Stimulated activated CD4-positive, alpha-beta T cell treated with anti-CD3 and anti-CD28 coated beads, Interleukin-12 subunit alpha, Interleukin-12 subunit beta, amount 100 ng/mL, for 24 hours (primary cell): ENCODE measurements around the gene PCNT.

ENCODE experiments used
- DNase-seq, 2 experiments: peaks; one replicate each; pipeline ENCODE4 v3.0.0-alpha.2; 2020; ENCODE audit warnings: low read depth in 2 of 2

The PCNT gene

GRCh38 chr21:46406001-46406400, 82.0 kb downstream of the PCNT start:
- DNase-seq = no peak

DNA sequence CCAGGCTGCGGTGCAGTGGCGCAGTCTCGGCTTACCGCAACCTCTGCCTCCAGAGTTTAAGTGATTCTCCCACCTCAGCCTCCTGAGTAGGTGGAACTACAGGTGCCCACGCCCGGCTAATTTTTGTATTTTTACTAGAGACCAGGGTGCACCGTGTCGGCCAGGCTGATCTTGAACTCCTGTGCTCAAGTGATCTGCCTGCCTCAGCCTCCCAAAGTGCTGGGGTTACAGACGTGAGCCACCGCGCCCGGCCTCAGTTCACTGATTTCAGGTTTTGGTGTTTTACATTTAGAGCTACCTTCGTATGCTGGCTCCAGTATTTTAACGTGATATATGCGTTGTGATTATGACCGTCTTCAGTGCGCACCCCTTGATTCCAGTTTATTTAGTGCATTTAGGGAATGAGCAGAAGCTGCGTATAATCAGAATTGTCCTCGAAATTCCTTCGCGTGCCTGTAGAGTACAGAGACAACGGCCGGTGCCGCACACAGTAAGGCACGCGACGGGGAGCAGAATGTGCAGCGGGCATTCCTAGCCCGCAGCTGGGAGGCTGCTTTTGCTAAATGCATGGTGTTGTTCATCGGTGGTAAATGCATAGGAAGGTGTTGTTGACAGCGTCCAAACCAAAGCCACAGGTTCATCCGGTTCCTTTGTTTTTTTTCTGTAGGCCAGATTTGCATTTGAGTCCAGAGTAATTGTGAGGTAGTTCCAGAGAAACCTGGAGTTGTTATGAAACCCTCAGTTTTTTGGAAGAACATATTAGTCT, 85.9 kb downstream of the PCNT start:
- DNase-seq = no peak

GRCh38 chr21:46410516-46410915, 86.6 kb downstream of the PCNT start:
- no peak for DNase-seq

- DNase-seq = no peak
Observed at GRCh38 chr21:46411236-46411635, 87.3 kb downstream of the PCNT start.

DNA sequence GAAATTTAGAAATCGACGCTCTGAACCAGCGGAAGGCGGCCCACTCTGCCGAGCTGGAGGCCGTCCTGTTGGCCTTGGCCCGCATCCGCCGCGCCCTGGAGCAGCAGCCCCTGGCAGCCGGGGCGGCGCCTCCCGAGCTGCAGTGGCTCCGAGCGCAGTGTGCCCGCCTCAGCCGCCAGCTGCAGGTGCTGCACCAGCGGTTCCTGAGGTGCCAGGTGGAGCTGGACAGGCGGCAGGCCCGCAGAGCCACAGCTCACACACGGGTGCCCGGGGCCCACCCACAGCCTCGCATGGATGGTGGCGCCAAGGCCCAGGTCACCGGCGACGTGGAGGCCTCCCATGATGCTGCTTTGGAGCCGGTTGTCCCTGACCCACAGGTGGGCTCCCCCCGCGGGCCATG, 87.7 kb downstream of the PCNT start:
- no peak for DNase-seq

- DNase-seq = no peak
Observed at GRCh38 chr21:46412521-46413364, 88.8 kb downstream of the PCNT start.

GRCh38 chr21:46413365-46413696, 89.4 kb downstream of the PCNT start:
- no peak for DNase-seq

DNA sequence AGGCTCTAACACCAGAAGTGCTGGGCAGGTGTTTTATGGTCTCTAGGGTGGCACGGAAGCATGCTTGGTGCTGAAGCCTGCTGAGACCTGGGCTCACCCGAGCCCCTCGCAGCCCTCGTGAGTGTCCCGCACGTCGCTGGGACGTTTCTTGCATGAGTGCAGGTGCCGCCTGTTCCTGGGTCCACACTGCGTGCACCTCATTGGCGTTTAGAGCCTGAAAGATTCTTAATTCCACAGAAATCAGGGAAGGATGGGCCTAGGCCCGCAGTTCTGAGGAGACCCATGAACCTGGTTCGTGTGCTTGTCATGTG, 91.0 kb downstream of the PCNT start:
- no peak for DNase-seq

DNA sequence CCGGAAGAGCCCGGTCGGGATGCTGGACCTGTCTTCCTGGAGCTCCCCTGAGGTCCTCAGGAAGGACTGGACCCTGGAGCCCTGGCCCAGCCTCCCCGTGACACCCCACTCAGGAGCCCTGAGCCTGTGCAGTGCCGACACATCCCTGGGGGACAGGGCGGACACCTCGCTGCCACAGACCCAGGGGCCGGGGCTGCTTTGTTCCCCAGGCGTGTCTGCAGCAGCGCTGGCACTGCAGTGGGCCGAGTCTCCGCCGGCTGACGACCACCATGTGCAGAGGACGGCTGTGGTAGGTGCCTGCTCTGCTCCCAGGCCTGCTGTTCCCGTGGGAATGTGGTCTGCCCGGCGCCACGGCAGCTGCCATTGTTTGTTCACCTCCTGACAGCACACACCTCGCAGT, 92.6 kb downstream of the PCNT start:
- DNase-seq = no peak

DNA sequence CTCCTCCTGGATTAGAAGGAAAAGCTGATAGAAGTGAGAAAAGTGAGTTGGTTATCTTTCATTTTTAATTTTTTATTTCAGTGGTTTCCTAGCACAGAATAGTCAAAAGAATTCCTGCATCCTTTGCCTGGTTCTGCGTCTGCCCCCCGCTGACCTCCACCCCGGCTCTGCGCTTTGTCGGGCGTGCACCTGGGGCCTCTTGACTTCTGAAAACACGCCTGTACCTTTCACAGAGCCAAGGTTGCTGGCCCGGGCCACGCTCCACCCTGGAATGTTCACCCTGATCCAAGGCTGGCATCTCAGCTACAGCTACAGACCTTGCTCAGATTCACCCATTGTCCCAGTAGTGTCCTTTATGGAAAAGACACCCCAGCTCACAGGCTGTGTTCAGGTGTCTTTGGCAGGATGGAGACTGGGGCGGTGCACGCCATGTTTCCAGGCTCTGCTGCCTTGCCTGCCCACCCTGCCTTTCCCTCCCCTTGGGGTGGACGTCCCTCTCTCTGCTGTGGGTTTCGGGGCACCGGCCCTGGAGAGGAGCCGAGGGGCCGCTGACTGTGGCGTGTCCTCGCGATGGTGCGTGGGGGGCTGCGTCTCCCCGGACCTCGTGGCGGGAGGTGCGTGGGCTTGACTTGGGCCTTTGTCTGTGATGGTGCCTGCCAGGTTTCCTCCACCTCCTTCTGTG, 94.5 kb downstream of the PCNT start:
- DNase-seq = no peak

GRCh38 chr21:46420241-46421190, 96.6 kb downstream of the PCNT start:
- no peak for DNase-seq

DNA sequence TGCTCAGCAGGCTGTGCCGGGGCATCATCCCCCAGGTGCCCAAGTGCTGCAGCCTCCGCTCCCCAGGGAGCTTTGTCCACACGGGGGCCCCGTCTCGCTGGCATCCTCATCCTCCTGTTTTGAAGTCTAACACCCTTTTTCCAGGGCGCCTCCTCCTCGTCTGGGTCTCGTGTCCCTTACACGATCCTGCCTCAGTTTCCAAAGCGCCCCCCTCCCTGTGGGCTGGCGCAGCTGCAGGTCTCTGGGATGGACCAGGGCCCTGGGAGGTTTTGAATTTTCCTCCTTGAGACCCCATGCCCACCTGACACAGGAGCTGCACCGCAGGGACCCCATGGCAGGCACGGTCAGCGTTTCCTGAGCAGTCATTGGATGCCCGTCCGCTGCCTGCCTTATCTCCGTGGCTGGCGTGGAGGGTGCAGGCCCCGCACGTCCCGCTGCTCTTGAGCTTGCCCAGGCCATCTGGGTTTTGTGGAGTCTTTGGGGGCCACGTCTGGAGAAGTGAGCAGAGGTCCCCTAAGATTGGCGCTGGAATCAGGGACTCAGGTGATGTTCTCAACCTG, 97.3 kb downstream of the PCNT start:
- DNase-seq = no peak

DNA sequence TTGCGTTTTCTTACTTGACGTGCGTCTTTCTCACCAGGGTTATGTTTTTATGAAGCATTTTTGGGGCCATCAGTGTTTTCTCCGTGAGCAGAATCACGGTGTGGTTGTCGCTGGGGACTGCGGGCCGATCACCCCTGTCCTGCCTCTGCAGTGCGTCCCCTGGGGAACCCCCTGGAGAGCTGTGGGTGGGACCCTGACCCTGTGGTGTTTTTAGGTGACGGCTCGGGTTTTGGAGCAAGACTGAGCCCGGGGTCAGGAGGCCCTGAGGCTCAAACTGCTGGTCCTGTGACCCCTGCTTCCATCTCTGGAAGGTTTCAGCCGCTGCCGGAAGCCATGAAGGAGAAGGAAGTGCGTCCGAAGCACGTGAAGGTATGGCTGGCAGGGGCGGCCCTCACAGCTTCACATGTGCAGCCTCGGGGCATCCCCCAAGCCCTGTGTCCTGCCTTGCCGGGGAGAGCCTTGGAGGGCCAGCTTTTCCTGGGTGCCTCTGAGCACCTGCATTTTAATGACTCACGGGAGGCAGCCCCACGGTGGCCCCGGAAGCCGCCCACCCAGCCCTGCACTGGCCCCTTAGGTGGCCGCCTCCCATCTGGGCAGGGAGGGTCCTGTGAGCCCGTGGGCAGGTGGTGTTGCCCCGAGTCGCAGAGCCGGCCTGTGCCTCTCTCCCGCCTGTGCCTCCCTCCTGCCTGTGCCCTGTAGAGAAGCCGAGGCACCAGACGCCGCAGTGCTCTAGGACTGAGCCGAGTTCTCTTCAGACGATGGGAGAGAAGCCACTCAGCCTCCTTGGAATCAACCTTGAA, 98.0 kb downstream of the PCNT start:
- DNase-seq = no peak

- DNase-seq = no peak
Observed at GRCh38 chr21:46422636-46423241, 98.8 kb downstream of the PCNT start.

- no peak for DNase-seq
Observed at GRCh38 chr21:46423546-46424038, 99.6 kb downstream of the PCNT start.

DNA sequence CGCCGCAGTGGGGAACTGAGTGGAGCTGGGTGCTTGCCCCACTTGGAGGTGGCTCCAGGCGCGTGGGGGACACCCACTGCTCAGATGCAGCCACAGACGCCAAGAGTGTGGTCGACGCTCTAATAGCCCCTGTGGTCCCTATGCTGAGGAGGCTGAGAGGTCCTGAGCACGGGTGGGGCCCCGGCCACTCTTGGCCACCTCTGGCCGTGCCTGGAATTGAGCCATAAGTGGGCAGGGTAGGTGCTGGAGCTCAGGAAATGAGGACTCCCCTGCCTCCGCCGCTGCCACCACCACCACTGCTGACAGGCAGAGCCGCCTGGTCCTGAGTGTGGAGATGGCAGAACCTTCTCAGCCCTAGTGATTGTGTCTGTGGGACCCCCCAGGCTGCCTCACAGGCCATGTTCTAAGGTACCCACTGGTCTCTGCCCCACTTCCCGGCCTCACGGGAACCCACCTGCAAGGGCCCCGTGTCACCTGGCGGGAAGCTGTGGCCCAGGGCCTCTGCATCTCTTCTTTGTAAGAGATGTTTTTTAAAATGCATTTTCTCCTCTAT, 100.2 kb downstream of the PCNT start:
- no peak for DNase-seq

- DNase-seq = no peak
Observed at GRCh38 chr21:46424621-46425020, 100.7 kb downstream of the PCNT start.

DNA sequence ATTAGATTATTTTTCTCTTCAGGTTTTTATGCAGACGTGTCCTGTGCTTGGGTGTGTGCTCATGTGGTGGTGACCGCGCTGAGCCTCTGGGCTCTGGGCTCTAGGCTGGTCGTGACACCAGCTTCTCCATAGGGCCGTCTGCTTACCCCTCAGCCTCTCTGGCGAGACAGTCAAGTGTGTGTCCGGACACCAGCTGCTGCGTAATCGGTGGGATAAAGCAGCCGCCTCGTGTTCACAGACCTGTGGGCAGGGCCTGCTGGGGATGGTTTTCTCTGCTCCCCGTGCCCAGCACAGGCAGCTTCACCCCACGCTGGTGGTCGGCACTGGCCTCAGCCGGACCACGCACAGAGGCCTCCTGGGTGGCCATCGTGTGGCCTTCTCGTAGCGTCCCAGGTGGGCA, 101.1 kb downstream of the PCNT start:
- no peak for DNase-seq

DNA sequence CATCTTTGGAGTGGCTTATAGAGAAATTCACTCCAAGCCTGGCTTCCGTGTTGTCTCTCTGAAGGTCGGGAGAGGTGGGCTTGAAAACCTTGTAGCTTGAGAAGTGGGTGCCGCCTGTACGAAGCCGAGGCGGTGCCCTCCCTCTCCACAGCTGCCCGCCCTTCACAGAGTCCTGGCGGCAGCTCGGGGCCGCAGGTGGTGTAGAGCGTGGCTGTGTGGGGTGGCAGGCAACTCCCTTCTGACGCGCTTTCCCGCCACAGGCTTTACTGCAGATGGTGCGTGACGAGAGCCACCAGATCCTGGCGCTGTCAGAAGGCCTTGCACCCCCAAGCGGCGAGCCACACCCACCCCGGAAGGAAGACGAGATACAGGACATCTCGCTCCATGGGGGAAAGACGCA, 101.6 kb downstream of the PCNT start:
- no peak for DNase-seq
